ENCODE data around the gene GRIP1. TPM values are rescaled to one million over a fixed set of nuclear protein-coding genes. Genes with fewer than 3 reads are reported as not detected.

Gene GRIP1
- total and polyA plus RNA-seq, 2 of the 4 experiments (the other 2 are of a cell fraction) = under 0.01 to 0.07 TPM

GRCh38 chr12:66589095-66589494, 89.8 kb downstream of the GRIP1 start:
- BruUV-seq (replicated peaks) = no TSS peak

More at GRCh38 chr12:66589095-66589494, 89.8 kb downstream of the GRIP1 start:
- ChIA-PET CTCF (no interaction called here), POLR2A (ENCODE audit: unreplicated experiment) (no interaction called here)
- intact Hi-C loops (cut with micrococcal nuclease) = no loop called here
- no peaks in the 10 kb centered on the region for H3K27me3 ChIP-seq (ENCODE audit: control insufficient read depth, insufficient read depth, low read length)
- no peak overlapping the region for H4K8ac ChIP-seq (ENCODE audit: low read depth in 2 of 2, low read length in 2 of 2)
- H3K14ac ChIP-seq (replicated peaks; ENCODE audit: low read depth, low read length) = no peak overlapping the region
- no peak overlapping the region for H2AK5ac ChIP-seq (ENCODE audit: low read depth, low read length)
- H3K9me1 ChIP-seq (ENCODE audit: insufficient read depth, low read length) = no peaks in the 10 kb centered on the region
- H3K4me3 ChIP-seq (ENCODE audit: insufficient read depth, low read depth, low read length) = no peak overlapping the region
- no peaks in the 10 kb centered on the region for H3K36me3 ChIP-seq (ENCODE audit: control insufficient read depth, insufficient read depth, low read length)
- H4K5ac ChIP-seq (ENCODE audit: low read depth, low read length) = no peak overlapping the region
- no peak overlapping the region for H4K91ac ChIP-seq (ENCODE audit: insufficient read depth, low read depth, low read length)
- in situ Hi-C loops (cut with MboI; ENCODE audit: low sequenced_read_pairs) = no loop called here
- dilution Hi-C loops (cut with HindIII; ENCODE audit: low sequenced_read_pairs, unreplicated experiment) = no loop called here
- H3K27ac ChIP-seq (ENCODE audit: insufficient read depth, low read length) = no peak overlapping the region
- no peak overlapping the region for H2BK5ac ChIP-seq (ENCODE audit: low read depth, low read length, poor library complexity, severe bottlenecking)
- no peak overlapping the region for H3K4ac ChIP-seq (ENCODE audit: low read depth, low read length)
- H3K18ac ChIP-seq (ENCODE audit: low read depth, low read length) = no peak overlapping the region
- no peak overlapping the region for H2BK20ac ChIP-seq (ENCODE audit: low read depth, low read length)
- no peaks in the 10 kb centered on the region for H3K79me1 ChIP-seq (ENCODE audit: low read depth in 1 of 2, low read length in 2 of 2)
- H2AFZ ChIP-seq (replicated peaks; ENCODE audit: low read length, poor library complexity) = no peak overlapping the region
- H3K4me1 ChIP-seq (ENCODE audit: control insufficient read depth, insufficient read depth, low read length) = no peaks in the 10 kb centered on the region
- ATAC-seq (ENCODE audit: low read depth) (no peak), DNase-seq (no peak)
- no peak overlapping the region for H3K23ac ChIP-seq (ENCODE audit: low read depth, low read length)
- H2AK9ac ChIP-seq (replicated peaks; ENCODE audit: low read depth, low read length, poor library complexity) = no peak overlapping the region
- TF ChIP-seq MAZ (IDR thresholded peaks at IDR 0.05; ENCODE audit: borderline replicate concordance, low read depth, low read length) (no peak), NFE2L2 (IDR thresholded peaks at IDR 0.05; ENCODE audit: low read depth, low read length) (no peak), CHD1 (IDR thresholded peaks at IDR 0.05; ENCODE audit: low read depth, low read length) (no peak), RCOR1 (IDR thresholded peaks at IDR 0.05; ENCODE audit: insufficient replicate concordance, low read length) (no peak), SMC3 (IDR thresholded peaks at IDR 0.05; ENCODE audit: low read depth, low read length) (no peak), POLR2A (IDR thresholded peaks at IDR 0.05; ENCODE audit: low read depth, low read length) (no peak), FOS (IDR thresholded peaks at IDR 0.05; ENCODE audit: low read depth, low read length) (no peak), USF2 (IDR thresholded peaks at IDR 0.05; ENCODE audit: low read depth, low read length) (no peak), BHLHE40 (IDR thresholded peaks at IDR 0.05; ENCODE audit: low read depth, low read length) (no peak), MXI1 (IDR thresholded peaks at IDR 0.05; ENCODE audit: borderline replicate concordance, low read depth, low read length) (no peak), CEBPB (IDR thresholded peaks at IDR 0.05; ENCODE audit: low read depth, low read length) (no peak), MAFK (IDR thresholded peaks at IDR 0.05; ENCODE audit: low read depth, low read length) (no peak), RAD21 (IDR thresholded peaks at IDR 0.05; ENCODE audit: low read length) (no peak), RFX5 (IDR thresholded peaks at IDR 0.05; ENCODE audit: low read depth, low read length) (no peak), ELK1 (IDR thresholded peaks at IDR 0.05; ENCODE audit: borderline replicate concordance, low read depth, low read length) (no peak)
- TF ChIP-seq, protein P1, sequence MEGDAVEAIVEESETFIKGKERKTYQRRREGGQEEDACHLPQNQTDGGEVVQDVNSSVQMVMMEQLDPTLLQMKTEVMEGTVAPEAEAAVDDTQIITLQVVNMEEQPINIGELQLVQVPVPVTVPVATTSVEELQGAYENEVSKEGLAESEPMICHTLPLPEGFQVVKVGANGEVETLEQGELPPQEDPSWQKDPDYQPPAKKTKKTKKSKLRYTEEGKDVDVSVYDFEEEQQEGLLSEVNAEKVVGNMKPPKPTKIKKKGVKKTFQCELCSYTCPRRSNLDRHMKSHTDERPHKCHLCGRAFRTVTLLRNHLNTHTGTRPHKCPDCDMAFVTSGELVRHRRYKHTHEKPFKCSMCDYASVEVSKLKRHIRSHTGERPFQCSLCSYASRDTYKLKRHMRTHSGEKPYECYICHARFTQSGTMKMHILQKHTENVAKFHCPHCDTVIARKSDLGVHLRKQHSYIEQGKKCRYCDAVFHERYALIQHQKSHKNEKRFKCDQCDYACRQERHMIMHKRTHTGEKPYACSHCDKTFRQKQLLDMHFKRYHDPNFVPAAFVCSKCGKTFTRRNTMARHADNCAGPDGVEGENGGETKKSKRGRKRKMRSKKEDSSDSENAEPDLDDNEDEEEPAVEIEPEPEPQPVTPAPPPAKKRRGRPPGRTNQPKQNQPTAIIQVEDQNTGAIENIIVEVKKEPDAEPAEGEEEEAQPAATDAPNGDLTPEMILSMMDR (conservative IDR thresholded peaks at IDR 0.05; ENCODE audit: low read depth, low read length) = no peak
- no peak overlapping the region for H3K9ac ChIP-seq (ENCODE audit: low read depth, low read length)
- no peak overlapping the region for H2BK15ac ChIP-seq (ENCODE audit: low read depth, low read length)
- H2BK120ac ChIP-seq (ENCODE audit: low read depth, low read length) = no peak overlapping the region
- H3K9me3 ChIP-seq (ENCODE audit: control insufficient read depth, insufficient read depth, low read length) = no peaks in the 10 kb centered on the region
- H3K56ac ChIP-seq (ENCODE audit: extremely low read depth, insufficient read depth, low read length) = no peak overlapping the region
- no peaks in the 10 kb centered on the region for H4K20me1 ChIP-seq (ENCODE audit: insufficient read depth, low read length)
- WGBS, 2 experiments (ENCODE audit: extremely low coverage in 2 of 2, insufficient read length in 1 of 2) = no CpG with 5 or more reads among the region's 3 CpGs
- H3K4me2 ChIP-seq (ENCODE audit: low read depth, low read length) = no peak overlapping the region
